ENCODE results near the gene ASTN1.

ASTN1 gene

DNA sequence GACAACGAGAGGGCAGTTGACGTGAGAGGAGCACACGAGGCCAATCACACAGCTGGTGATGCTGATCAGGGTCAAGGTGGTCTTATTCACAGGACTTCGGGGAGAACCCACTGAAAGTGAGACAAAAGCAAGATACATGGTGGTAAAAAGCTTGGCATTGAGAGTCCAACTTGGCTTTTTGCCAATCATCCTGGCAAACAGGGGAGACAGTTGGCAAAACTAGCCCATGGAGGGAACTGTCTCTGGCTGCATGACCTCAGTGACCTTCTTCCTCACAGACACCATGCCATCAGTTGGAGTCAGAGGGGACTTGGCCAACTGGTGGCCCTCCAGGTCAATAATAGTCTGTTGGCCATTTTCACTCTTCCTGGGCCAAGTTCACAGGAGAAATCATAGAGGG lies 139.9 kb downstream of the ASTN1 start:
- no peak for DNase-seq

DNA sequence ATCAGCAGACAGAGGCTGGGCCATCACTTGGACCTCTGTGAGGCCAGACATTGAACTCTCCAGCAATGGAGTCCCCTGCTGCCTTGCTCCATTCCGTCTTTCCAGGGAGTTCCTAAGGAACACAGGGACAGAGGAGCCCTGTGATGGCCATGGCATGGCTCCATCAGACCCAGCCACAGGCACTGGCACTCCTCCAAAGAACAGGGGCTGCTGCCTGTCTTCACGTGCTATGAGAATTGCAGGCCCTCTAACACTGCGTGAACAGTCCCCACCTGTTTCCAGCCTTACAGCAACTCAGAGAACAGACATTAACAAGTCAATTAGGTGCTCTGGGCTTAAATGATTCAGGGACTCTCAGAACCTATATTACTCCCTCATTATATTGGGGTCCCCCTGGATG lies 140.8 kb downstream of the ASTN1 start:
- DNase-seq, result no peak

DNA sequence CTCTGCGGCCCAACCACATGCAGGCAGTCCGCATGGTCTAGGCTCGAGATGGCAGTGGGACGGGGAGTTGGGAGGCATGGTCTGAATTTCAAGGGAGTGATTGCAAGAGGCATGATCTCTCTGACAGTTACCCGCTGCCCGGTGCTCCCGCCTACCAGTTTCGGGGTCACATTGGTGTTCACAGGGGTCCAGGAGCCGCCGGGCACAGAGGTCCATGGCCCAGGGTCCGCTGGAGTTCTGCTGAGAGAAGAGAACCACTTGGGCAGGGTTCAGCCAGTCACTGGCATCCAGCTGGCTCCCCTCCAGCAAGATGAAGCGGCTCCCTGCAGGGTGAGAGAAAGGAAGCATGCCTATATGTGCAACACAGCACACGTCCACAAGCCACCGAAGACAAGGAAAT lies 141.3 kb downstream of the ASTN1 start:
- no peak for DNase-seq

DNA sequence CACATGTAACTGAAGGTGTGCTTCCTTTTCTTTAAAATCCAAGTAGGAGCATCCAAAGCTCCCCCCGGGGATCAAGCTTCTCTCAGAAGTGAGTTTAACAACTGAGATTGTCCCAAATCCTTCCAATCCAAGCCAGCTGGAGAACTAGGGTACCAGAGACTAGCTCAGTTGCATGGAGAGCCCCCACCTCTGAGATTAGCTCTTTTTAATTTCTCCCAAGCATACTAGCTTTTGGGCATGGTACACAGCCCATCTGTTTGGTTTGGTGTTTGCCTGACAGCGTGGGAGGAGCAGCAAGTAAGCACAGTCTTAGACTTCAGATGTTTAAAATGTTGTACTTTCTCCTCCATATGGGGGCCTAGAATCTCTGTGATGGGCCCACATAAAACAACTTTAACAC lies 142.8 kb downstream of the ASTN1 start:
- DNase-seq, result no peak

DNA sequence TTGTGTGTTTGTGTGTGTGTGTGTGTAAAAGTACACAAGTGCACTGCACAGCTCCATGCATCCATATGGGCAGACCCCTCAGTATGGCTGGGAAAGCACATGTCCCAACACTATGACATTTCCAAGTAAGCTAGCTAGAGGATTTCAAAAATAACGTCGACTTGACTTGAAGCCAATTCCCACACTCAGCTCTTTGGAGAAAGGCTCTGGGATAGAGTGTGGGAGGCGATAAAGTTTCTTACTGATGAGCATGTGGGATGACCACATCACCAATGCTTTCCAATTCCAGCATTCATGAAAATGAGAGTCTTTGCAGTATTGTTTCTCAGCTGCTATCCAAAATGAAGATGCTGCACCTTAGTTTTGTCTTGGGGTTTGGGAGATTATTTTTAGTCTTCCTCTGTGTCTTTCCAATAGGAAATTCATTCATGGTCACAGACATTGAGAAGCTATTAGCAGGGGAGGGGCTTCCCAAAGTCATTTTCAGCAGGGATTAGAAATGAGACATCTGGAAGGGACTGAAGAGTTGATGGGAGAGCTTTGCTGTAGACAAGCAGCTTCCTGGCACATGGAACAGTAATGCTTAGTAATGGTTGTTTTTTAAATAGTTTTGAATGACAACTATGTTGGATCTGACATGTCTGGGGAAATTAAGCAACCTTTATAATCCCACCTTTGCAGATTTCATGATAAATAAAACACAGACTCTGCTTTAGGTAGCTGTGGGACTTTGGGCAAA lies 143.5 kb downstream of the ASTN1 start:
- no peak for DNase-seq

DNA sequence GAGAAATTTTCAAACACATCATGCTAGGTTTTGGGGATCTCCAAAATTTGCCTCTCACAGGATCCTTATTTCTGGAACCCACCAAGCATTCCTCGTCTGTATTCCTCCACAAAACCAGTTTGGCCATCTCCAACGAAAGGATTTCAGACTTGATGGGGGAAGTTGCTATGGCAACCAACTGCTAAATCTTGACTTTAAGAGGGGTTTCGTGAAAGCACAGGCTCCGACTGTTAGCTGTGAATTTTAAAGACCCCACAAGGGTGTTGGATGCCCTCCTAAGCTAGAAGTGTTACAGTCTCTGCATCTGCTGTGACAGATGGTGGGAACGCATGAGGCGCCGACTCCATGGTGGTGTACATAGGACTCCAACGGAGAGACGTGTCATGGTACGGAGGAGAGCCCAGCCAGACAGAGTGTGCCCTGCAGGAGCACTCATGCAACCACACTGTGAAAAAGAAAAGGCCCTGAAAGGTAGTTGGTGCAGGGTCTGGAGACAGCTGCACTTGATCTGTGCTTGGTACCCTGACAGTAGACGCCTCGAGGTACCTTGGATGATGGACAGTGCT lies 147.1 kb downstream of the ASTN1 start:
- DNase-seq, result no peak

DNA sequence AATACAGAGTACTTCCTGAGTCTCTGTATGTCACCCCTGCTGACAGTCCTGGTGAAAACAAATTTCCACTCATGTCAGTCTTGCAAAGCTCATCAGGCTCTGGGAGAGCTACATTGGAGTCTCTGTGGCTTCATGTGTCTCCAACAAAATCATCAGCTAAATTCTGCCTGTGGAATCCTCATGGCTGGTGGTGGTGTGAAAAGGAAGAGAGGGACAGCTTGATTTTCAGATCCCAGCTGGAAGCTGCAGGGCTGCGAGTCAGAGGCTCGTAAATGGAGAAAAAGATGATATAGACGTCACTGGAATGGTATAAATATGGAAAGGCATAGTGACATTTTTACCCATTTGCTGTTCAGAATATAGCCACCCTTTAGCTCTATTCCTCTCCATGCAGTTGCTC lies 150.2 kb downstream of the ASTN1 start:
- DNase-seq, result no peak

DNA sequence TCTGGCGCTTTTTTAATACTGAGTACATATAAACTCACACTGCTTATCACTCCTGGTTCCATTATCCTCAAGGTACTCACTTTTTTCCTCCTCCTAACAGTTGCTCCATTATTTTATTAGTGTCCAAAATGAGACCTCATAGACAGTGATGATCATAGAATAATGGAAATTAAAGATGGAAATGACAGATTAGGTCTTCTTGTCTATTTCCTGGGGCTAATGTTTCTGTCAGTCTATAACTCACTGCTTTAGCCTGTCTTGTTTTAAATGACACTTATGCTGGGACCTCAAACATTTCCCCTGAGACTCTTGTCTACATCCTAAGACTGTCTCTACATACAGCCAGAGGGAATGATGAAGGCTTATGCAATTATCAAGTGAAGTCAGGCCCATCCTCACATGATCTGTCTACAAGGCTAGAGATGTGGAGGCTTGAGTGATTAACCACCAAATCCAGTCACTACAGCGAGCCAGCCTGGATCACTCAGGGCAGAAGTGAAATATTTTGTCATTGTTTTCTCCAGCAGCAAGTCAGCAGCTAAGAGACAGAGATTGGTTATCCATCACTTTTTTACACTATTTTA lies 152.1 kb downstream of the ASTN1 start:
- no peak for DNase-seq

DNA sequence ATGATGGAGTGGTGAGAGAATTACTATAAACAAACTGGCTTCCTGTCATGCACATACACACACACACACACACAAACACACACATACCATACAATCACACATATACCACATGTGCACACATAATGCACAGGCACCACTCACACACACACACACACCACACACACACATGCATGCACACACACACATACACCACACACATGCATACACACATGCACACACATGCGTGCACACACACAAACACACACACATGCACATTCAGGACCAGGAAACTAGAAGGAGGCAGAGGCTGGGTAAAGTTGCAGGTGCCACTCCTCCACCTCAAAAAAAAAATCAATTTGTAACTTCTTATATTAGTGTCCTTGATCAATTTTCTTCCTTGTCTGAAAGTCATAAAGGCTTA lies 153.0 kb downstream of the ASTN1 start:
- no peak for DNase-seq

DNA sequence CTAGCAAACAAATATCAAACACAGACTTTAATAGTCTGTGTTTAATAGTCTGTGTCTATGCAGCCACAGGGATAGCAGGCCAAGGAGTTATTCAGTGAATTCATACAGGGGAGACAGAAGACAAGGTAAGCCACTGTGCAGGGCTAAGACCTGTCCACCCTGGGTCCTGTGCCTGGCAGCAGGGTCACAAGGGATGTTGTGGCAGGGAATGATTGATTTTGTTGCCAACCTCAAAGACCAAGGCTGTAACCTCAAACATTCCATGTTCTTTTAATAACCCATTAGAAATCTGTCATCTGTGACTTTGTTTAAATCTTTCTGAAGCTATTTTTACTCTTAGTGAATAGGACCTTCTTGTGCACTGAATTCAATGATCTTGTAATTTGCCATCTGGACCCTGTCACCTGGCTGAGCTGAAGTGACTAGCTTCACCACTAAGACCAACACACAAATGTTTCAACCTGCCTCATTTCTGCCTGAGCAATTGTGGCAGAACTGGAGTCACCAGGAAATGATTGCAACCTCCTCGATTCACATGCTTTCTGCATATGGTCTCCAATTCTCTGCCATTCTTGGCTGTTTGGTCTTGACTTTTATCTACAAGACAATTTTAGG lies 154.2 kb downstream of the ASTN1 start:
- DNase-seq, result no peak

DNA sequence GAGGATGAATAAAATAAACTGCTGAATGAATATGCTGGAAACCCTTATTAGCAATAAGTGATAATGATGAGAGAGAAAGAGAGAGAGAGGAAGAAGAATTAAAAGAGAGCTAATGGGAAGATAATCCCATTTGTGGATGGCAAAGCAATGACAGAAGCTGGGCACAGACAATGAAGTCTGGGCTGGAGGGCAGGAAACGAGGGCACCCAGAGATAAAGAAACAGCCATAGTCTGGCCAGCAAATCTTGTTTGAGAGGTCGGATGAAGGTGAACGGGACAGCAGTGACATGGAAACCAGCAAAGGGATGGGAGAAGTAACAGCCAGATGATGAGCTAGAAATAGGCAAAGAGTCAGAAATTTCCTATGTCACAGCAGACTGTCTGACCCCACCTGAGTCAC lies 155.9 kb downstream of the ASTN1 start:
- no peak for DNase-seq

DNA sequence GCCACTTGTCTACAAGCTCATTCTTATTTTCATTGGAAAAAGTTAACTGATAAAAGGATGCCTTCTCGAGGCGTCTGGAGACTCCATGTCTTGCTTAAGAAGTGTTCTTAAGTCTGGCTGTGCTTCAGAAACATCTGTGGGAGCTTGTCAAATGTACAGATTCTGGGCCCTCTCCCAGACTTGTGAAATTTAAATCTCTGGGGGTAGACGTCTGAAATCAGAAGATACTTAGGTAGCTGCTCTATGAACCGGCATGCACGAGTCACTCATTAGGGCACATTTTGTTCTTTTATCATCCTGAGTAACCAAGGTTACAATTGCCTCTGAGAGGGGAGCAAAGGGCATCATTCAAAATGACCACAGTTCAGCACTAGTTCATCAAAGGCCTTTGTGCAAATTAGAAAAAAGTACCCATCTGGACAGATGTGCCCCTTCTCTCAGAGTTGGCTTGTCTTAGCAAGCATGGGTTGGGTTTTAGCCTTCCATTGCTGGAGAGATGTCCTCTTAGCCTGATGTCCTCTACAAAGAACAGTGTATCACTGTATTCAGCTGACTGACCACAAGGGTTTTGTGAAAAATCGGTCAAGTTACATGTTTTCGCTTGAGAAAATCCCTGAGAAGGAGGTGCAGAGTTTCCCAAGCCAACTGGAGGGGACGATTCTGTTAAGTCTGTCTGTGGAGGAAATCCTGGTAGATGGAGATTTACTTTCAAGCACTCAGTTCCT lies 156.9 kb downstream of the ASTN1 start:
- DNase-seq, result no peak

DNA sequence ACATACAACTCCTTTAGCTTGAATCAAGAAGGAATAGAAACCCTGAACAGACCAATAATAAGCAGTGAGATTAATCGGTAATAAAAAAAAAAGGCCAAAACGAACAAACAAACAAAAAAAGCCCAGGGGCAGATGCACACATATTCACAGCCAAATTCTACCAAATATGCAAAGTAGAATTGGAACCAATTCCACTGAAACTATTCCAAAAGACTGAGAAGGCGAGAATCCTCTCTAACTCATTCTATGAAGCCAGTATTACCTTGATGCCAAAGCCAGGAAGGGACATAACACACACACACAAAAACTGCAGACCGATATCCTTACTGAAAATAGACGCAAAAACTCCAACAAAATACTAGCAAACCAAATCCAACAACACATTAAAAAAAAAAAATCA lies 161.6 kb downstream of the ASTN1 start:
- no peak for DNase-seq

DNA sequence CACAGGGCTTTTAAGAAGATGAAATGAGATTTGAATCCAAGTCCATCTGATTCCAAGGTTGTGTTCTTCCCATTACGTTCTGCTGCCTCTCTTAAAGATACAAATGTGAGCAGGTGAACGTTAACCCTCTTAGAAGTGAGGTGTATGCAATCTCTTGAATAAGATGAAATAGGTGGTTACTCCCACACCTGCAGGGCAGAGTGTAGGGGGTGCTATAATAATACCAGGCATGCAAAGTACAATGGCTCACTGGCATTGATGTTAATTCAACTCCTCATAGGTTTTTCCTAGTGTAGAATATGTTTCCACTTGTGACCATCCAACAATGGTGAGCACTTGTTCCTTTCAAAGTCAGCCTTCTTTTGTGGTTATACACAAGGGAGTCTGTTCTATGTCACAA lies 163.0 kb downstream of the ASTN1 start:
- DNase-seq, result no peak

DNA sequence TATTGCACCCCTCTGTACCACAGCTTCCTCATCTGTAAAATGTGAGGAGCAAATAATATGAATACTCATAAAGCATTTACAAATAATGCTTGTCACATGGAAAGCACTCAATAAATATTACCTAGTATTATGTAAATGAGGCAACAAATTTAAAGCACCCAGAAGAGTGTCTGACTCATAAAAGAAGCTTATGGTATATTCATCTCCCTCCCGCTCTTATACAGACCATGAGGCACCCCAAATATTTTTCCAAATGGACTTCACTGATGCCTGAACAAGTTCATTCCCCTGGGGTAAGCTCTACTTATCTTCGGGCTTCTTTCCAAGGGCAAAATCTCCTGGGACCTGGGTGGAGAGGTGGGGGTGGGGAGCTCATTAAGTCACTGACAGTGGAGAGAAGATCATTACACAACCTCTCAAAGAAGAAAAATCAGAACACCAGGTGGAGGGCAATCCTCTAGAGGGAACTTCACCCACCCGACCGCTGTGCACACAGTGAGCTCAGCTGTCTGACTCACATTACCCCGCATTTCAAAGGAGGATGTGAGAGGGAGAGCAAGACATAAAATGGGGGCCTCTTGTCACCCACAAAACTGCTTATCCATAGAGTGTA lies 166.2 kb downstream of the ASTN1 start:
- DNase-seq, result no peak

DNA sequence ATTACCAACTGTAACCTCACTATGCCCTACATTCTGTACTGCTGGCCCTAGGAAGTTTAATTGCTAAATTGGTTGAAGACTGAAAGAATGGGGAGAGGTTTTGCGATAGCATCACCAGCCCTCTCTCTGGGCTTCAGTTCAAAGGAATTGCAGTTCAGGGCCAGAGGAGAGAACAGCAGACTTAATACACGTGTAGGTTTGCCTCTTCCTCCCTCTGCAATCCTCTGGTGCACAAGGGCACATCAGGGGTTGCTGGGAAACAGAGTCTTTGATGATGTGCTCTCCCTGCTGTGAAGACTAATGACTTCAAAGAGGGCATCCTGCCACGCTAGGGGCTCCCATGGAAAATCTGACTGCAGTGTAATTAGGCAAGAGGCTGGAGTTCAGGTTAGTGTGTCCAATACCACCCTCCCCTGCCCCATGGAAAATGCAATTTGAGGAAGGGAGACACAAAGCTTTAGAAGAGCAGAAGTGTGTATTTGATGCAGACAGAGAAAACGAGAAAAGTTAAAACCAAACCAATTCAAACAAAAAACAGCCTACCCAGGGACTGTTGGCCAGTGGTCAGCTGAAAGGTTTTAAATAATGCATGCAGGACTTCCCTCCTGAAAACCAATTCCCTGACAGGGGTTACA lies 167.9 kb downstream of the ASTN1 start:
- no peak for DNase-seq

DNA sequence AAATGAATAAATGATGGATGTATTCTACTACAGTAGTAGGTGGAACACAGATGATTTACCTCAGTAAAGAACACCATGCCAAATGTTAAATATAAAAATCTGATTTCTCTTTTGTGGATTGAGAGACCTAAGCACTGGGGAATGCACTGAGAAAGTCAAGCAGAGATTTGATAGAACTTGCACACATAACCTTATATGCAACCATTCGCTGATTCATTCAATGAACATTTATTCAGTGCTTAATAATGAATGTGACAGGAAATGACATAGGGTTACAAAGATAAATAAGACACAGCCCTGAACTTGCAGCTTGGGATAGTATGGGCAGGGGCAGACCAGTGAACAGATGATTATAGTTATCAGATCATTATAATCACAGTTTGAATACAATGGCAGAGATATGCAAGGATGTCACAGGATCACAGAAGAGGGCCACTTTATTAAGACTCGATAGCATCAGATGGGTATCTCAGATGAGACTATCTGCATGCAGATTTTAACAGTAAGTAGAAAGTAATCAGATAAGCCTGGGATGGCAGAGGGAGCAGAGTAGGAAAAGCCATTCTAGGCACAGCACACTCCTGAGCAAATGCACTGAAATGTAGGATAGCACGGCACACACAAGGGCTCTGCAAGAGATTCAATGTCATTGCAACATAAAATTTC lies 169.4 kb downstream of the ASTN1 start:
- no peak for DNase-seq

DNA sequence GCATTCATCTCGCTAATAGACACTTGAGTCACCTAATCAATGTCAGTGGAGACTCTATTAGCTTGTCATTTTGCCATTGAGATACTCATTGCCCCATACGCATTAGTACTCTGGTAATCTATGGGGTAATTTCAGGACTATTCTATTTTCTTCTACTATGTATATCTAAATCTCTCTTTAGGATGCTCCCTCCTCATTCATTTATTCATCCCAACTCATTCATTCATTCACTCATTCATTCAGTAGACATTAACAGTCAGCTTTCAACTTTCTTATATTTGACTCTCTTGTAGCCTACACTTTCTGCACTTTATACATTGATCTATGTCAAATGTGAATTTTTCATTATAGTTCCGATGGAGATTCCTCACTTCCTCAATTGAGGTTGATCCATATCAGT lies 170.9 kb downstream of the ASTN1 start:
- DNase-seq, result no peak

DNA sequence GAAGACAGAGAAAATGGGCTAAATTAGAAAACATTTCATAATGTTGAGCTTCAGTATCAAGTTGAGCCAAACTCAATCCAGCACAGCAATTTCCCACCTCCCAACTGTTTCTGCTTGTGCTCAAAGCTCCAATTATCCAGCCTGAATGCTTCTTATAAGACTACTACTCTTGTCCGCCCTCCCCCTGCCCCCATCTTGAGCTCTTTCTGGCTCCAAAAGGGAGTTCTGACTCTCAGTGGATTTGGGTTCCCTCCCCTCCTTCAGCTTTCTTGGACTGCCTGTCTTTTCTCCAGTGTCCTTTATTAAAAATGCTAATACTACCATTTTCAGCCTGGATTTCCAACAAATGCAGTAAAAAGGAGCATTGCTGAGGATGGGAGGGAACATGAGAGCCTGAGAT lies 174.8 kb downstream of the ASTN1 start:
- no peak for DNase-seq

DNA sequence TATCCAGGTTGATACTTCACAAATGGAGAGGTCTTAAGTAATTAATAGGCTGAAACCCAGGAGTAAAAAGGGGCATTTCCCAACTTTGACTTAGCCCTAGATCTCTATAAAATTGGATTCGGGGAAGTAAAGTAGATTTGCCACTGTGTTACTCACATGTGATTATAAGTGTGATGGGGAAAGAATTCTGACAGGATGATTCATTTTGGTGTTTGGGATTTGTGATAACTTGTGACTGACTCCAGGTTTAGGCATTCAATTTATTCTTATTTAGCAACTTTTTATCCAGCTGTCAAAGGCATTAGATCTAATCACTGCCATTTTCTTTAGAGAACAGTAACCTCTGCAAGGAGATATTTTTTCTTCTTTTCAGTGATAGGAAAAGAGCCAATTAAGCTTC lies 175.5 kb downstream of the ASTN1 start:
- no peak for DNase-seq

DNA sequence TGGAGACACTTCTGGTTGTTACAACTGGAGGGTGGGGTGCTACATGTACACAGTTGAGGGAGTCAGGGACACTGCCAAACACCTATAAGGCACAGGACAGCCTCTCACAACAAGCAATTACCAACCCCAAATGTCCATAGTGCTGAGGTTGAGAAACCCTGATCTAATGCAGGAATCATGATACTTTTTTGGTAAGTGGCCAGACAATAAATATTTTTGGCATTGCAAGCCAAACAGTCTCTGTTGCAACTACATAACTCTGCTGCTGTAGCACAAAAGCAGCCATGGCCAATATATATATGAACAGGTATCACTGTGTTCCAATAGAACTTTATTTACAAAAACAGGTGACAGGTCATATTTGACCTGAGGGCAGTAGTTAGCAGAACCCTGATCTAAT lies 177.5 kb downstream of the ASTN1 start:
- DNase-seq, result no peak

DNA sequence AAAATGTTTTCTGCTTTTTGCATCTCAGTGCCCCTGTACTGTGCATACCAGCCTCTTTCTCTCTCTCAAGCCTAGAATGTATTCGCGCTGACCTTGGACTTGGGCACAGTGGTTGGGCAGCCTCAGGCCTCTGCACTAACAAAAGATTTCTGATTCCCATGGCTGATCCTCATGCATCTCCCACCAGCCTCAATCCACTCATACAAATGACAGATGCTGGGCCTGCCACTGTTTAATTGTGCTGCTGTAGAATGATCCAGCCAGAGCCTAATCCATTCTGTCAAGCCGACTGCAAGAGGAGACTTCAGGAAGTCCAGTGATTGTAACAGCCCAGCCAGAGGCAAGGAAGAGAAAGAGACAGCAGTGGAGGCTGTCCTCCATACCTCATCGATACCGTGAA lies 180.8 kb downstream of the ASTN1 start:
- DNase-seq, result no peak
